Astrocyte (in vitro differentiated cells and primary cell): ENCODE measurements around the gene KCNQ5. TPM values are rescaled to one million over a fixed set of nuclear protein-coding genes. Genes with fewer than 3 reads are reported as not detected.

Experiments used
- DNase-seq: peaks from one replicate; pipeline ENCODE4 v3.0.0-alpha.2; 2010; ENCODE audit warnings: low read depth
- FAIRE-seq: peaks from 2 replicates; lab custom pipeline; 2011; peaks lifted over from hg19 to GRCh38; lab: Jason Lieb, UNC
- H2AFZ ChIP-seq: 2 replicates; pipeline ENCODE4 v1.6.0; 2012; ENCODE audit warnings: low read depth, low read length, inconsistent platforms
- H3K27ac ChIP-seq: 2 replicates; pipeline ENCODE4 v1.5.1; 2011; ENCODE audit warnings: low read depth, low read length, inconsistent platforms
- H3K27me3 ChIP-seq: 2 replicates; pipeline ENCODE4 v1.6.0; 2011; ENCODE audit warnings: low read length, inconsistent platforms; ENCODE audit not compliant: insufficient read depth
- H3K36me3 ChIP-seq: 2 replicates; pipeline ENCODE4 v1.5.1; 2011; ENCODE audit warnings: low read length, inconsistent platforms; ENCODE audit not compliant: insufficient read depth
- H3K4me1 ChIP-seq: 2 replicates; pipeline ENCODE4 v1.5.1; 2011; ENCODE audit warnings: low read length, inconsistent platforms; ENCODE audit not compliant: insufficient read depth
- H3K4me2 ChIP-seq: 2 replicates; pipeline ENCODE4 v1.6.0; 2012; ENCODE audit warnings: low read length, inconsistent platforms
- H3K4me3 ChIP-seq: 2 replicates; pipeline ENCODE4 v1.5.1; 2011; ENCODE audit warnings: low read depth, mild to moderate bottlenecking, low read length, inconsistent platforms; ENCODE audit not compliant: insufficient read depth
- H3K79me2 ChIP-seq: 2 replicates; pipeline ENCODE4 v1.6.0; 2012; ENCODE audit warnings: mild to moderate bottlenecking, low read length, inconsistent platforms; ENCODE audit not compliant: insufficient read depth
- H3K9ac ChIP-seq: 2 replicates; pipeline ENCODE4 v1.6.0; 2012; ENCODE audit warnings: mild to moderate bottlenecking, low read length, inconsistent platforms
- H3K9me3 ChIP-seq: 2 replicates; pipeline ENCODE4 v1.5.1; 2012; ENCODE audit warnings: low read depth, mild to moderate bottlenecking, low read length, inconsistent platforms; ENCODE audit not compliant: insufficient read depth
- H4K20me1 ChIP-seq: 2 replicates; pipeline ENCODE4 v1.6.0; 2012; ENCODE audit warnings: low read length, inconsistent platforms; ENCODE audit not compliant: insufficient read depth
- H3K27ac Mint-ChIP-seq: one replicate; pipeline ENCODE4 v1.8.0; 2021; ENCODE audit warnings: mild to moderate bottlenecking, mixed read lengths; ENCODE audit not compliant: unreplicated experiment
- H3K27me3 Mint-ChIP-seq: one replicate; pipeline ENCODE4 v1.8.0; 2021; ENCODE audit warnings: low read depth, mixed read lengths; ENCODE audit not compliant: unreplicated experiment
- H3K36me3 Mint-ChIP-seq: one replicate; pipeline ENCODE4 v1.8.0; 2021; ENCODE audit warnings: low read depth, mixed read lengths; ENCODE audit not compliant: unreplicated experiment
- H3K4me1 Mint-ChIP-seq: one replicate; pipeline ENCODE4 v1.8.0; 2021; ENCODE audit warnings: low read depth, mixed read lengths; ENCODE audit not compliant: unreplicated experiment
- H3K4me3 Mint-ChIP-seq: one replicate; pipeline ENCODE4 v1.8.0; 2021; ENCODE audit warnings: mild to moderate bottlenecking, moderate library complexity, mixed read lengths; ENCODE audit not compliant: unreplicated experiment
- H3K9me3 Mint-ChIP-seq: one replicate; pipeline ENCODE4 v1.8.0; 2021; ENCODE audit warnings: mild to moderate bottlenecking, mixed read lengths; ENCODE audit not compliant: unreplicated experiment
- EZH2 ChIP-seq: IDR thresholded peaks from 2 replicates; pipeline ENCODE4 v1.6.1; 2012; ENCODE audit warnings: mild to moderate bottlenecking, low read length, inconsistent platforms; ENCODE audit not compliant: insufficient read depth
- total RNA-seq: library from RNA; stranded (reverse); gene quantifications from 2 replicates; pipeline ENCODE4 v1.2.1, GENCODE V29; 2021
- TF ChIP-seq, protein P1 (sequence below): IDR thresholded peaks from 2 replicates; pipeline ENCODE4 v1.5.1; 2011; ENCODE audit warnings: low read depth, mild to moderate bottlenecking, inconsistent platforms, low read length, moderate library complexity; ENCODE audit not compliant: insufficient read depth

The KCNQ5 gene
- total RNA-seq, 1 donor from 2014 or later, result 2.0 TPM

- Histone ChIP-seq H3K4me3 (no peak overlapping the region), H3K36me3 (no peaks in the 10 kb centered on the region), H3K9ac (no peak overlapping the region), H3K4me2 (no peak overlapping the region), H3K27me3 (no peaks in the 10 kb centered on the region), H3K27ac (no peak overlapping the region), H3K79me2 (no peaks in the 10 kb centered on the region), H3K4me1 (no peaks in the 10 kb centered on the region), H3K9me3 (no peaks in the 10 kb centered on the region), H2AFZ (no peak overlapping the region), H4K20me1 (no peaks in the 10 kb centered on the region)
- TF ChIP-seq, protein P1, sequence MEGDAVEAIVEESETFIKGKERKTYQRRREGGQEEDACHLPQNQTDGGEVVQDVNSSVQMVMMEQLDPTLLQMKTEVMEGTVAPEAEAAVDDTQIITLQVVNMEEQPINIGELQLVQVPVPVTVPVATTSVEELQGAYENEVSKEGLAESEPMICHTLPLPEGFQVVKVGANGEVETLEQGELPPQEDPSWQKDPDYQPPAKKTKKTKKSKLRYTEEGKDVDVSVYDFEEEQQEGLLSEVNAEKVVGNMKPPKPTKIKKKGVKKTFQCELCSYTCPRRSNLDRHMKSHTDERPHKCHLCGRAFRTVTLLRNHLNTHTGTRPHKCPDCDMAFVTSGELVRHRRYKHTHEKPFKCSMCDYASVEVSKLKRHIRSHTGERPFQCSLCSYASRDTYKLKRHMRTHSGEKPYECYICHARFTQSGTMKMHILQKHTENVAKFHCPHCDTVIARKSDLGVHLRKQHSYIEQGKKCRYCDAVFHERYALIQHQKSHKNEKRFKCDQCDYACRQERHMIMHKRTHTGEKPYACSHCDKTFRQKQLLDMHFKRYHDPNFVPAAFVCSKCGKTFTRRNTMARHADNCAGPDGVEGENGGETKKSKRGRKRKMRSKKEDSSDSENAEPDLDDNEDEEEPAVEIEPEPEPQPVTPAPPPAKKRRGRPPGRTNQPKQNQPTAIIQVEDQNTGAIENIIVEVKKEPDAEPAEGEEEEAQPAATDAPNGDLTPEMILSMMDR, result no peak
- no peak for TF ChIP-seq EZH2
- Mint-ChIP-seq H3K4me1 (peaks cover 3% of the 10 kb centered on the region), H3K27me3 (no peaks in the 10 kb centered on the region), H3K4me3 (no peak overlapping the region), H3K36me3 (no peaks in the 10 kb centered on the region), H3K9me3 (no peaks in the 10 kb centered on the region), H3K27ac (no peak overlapping the region)
- DNase-seq (peak; percentile 24), FAIRE-seq (no peak)
These were observed 233.6 kb downstream of the KCNQ5 start for GRCh38 chr6:72855471-72855870.

DNA sequence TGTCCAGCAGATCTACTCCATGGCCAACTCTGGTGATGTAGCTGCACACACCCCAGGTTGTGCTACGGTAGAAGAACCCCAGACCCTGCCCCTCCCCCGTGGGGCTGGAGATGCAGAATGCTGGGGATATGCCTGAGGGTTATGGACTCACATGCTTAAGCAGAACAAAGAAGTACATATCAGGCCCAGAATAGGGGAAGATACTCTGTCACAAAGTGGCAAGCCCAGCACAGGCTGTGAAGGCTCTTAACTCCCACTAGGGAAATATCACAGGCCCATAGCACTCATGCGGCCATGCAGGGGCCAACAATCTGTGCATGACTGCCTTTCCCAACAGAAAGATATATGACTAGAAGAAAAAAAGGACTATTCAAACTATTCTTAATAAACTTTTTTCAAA lies 234.9 kb downstream of the KCNQ5 start:
- TF ChIP-seq, protein P1, result no peak
- TF ChIP-seq EZH2, result no peak
- Histone ChIP-seq H3K9ac (no peak overlapping the region), H3K4me1 (peaks cover 2% of the 10 kb centered on the region), H3K27ac (no peak overlapping the region), H3K79me2 (no peaks in the 10 kb centered on the region), H3K27me3 (no peaks in the 10 kb centered on the region), H3K4me2 (no peak overlapping the region), H3K36me3 (no peaks in the 10 kb centered on the region), H4K20me1 (no peaks in the 10 kb centered on the region), H3K9me3 (no peaks in the 10 kb centered on the region), H3K4me3 (no peak overlapping the region), H2AFZ (no peak overlapping the region)
- Mint-ChIP-seq H3K36me3 (no peaks in the 10 kb centered on the region), H3K4me1 (peaks cover 10% of the 10 kb centered on the region), H3K4me3 (no peak overlapping the region), H3K27me3 (no peaks in the 10 kb centered on the region), H3K9me3 (no peaks in the 10 kb centered on the region), H3K27ac (no peak overlapping the region)
- DNase-seq (no peak), FAIRE-seq (no peak)

DNA sequence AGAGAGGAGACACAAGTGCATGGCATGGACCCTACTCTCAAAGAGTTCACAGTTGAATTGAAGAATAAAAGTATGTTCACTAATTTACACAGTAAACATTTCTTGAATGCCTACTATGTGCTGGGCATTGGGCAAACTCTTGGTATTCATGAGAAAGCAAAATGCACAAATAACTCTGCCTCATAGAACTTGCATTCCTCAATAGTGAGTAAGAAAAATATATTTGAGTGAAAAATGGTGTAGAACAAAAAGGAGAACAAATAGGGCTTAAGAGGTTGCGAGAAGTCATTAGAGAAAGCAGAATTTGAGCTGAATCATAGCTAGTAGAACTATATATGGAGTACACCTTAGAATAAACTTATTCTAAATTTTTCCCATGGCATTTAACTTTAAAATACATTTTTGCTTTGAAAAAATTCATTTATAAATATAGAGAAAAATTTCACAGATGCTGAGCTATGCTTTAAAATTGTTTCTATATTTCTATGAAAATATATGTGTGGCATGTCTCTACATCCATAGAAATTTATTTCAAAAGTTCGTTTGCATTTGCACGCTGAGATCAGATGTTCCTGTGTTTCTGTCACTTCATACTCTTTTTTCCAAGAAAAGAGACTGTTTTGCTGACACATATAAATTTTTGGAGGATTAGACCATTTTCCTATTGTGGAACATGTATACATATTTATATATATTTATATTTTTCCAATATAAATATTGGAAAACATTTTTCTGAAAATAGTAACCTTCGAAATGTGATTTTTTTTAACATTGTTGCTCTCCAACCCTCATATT lies 236.1 kb downstream of the KCNQ5 start:
- no peak overlapping the region for H3K27ac ChIP-seq
- no peak for FAIRE-seq

More for the DNA sequence above, 236.1 kb downstream of the KCNQ5 start:
- H3K36me3 Mint-ChIP-seq, result no peaks in the 10 kb centered on the region
- no peaks in the 10 kb centered on the region for H3K27me3 Mint-ChIP-seq
- no peaks in the 10 kb centered on the region for H3K9me3 Mint-ChIP-seq
- Histone ChIP-seq H3K27me3 (no peaks in the 10 kb centered on the region), H3K4me1 (peaks cover 10% of the 10 kb centered on the region), H3K4me3 (no peak overlapping the region), H3K4me2 (no peak overlapping the region), H3K9me3 (no peaks in the 10 kb centered on the region), H3K79me2 (no peaks in the 10 kb centered on the region), H4K20me1 (no peaks in the 10 kb centered on the region), H2AFZ (no peak overlapping the region), H3K36me3 (no peaks in the 10 kb centered on the region), H3K9ac (no peak overlapping the region)
- no peak overlapping the region for H3K4me3 Mint-ChIP-seq
- no peak overlapping the region for H3K27ac Mint-ChIP-seq
- H3K4me1 Mint-ChIP-seq, result peaks cover 14% of the 10 kb centered on the region
- peak; percentile 45 for DNase-seq
- TF ChIP-seq, protein P1, result no peak
- TF ChIP-seq EZH2, result no peak
